HTERT RPE-1 (cell line): ENCODE results near the gene LARP4.
"Not testable (repeated sequence)": the region's sequence is repeated elsewhere in the genome, so short reads cannot be mapped to it uniquely, and the experiment has no call there.

Source experiments
- in situ Hi-C: fragments of 300-500 bp; cut with MboI; formaldehyde crosslinking; loops from 4 replicates; pipeline ENCODE4 v1.14.3; 2020; ENCODE audit warnings: low sequenced_read_pairs

Gene LARP4

DNA sequence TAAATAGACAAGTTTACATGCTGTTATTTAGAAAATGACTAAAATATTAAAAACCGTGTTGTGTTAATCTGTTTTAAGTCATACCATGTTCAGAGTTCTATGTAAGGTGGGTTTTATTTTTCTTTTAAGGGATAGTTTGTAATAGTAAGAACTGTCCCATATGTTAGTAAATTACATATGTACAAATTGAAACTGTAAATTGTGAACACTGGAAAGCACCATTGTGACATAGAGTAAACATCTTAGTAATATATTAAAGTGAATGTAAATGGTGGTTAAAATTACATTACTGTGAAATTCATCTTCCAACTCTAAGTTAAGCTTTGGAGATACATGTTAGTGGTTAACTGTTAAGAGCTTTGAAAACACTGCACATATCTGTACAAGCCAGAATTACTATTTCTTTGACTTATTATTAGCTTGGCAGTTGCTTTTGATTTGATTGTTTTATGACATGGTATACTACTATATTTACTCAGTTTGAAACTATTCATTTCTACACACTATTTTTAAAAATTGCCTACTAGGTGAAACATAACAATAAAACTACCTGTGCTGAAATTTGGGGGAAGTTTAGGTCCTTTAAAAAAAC lies 76.7 kb downstream of the LARP4 start:
- in situ Hi-C loops = no loop called here

DNA sequence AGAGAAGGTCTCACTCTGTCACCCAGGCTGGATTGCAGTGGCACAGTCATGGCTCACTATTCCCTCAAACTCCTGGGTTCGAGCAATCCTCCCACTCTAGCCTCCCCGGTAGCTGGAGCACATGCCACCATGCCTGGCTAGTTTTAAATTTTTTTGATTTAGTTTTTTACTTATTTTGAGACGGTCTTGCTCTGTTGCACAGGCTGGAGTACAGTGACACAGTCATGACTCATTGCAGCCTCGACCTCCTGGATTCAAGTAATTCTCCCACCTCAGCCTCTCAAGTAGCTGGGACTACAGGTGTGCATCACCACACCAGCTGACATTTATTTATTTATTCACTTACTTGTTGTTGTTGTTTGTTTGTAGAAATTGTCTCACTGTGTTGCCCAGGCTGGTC lies 81.9 kb downstream of the LARP4 start:
- in situ Hi-C loops = no loop called here

DNA sequence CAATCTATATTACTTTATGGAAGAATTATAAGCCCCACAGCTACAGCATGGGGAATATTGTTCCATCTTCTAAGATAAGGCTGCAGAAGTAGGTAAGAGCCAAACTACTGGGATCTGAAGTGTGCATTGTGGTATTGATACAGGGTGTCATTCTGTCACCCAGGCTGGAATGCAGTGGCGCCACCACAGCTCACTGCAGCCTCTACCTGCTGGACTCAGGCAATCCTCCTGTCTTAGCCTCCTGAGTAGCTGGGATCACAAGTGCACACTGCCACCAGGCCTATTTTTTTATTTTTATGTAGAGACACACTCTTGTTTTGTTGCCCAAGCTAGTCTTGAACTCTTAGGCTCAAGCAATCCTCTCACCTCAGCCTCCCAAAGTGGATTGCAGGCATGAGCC lies 82.8 kb downstream of the LARP4 start:
- in situ Hi-C loops = no loop called here

DNA sequence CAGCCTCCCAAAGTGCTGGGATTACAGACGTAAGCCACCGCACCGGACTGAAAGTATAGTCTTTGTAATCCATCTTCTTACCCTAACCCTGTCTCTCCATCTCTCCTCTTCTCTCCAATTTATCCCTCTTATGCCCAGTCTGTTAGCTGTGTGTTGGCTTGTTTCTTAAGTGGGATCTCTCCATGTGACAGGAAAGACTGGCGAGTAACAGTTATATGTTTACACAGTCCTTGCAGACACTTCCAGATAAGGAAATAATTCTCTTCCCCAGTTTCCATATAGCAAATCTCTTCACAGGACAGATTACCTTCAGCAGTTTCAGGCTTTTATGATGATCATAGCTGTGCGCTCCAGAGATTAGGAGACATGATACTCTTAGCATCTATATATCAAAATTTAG lies 88.1 kb downstream of the LARP4 start:
- in situ Hi-C loops = no loop called here

DNA sequence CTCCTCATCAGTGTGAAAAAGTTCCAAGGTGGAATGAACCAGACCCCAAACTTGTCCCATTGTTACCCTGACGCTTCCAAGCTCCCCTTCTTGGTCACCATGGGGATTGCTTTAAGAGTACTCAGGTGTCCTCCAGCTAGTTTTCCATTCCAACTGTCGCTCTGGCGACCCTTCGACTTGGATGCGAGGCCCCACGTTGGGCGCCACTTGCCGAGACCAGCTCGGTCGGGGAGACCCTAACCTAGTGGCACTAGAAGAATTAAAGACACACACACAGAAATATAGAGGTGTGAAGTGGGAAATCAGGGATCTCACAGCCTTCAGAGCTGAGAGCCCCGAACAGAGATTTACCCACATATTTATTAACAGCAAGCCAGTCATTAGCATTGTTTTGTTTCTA lies 97.4 kb downstream of the LARP4 start:
- in situ Hi-C loops = not testable (repeated sequence)

DNA sequence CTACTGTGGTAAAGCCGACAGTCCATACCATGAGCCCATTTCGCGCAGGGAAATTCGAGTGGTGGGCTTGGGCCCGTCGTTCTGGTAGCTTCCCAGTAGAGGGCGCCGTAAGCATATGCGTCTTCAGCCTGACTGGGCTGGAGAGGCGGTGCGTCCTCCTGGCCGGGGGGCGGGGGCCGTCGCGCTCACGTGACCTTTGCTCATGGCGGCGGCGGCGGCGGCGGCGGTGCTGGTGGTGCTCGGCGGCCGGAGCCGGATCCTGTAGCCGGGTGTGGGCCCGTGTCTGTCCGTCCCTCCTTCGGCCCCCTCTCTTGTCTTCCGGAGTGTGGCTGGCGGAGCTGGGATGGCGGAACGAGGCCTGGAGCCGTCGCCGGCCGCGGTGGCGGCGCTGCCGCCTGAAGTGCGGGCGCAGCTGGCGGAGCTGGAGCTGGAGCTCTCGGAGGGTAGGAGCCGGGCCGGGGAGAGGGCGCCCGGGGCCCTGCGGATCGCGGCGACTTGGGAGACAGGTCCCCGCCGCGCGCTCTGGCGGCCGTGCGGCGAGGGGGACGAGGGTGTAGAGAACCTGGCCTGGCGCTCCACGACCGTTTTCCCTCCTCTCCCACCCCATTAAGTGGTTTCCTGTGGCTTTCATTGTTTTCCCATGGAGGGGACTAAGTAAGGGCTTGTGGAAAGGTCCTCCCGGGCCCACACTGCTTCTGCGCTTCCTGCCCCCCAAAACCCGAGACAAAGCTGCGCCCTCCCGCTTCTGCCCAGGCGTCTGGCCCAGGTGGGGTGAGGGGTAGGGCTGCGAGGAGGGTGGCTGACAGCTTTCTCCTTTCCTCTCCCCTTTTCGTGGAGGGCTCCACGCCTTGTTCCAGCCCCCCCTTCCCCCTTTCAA lies 104.4 kb downstream of the LARP4 start, which contains the start of gene DIP2B:
Gene DIP2B, plus strand, starts transcription at position 188 of the 877 bp plus-strand sequence. Its CDS starts 156 bp downstream, at position 344.
- in situ Hi-C loops = no loop called here

DNA sequence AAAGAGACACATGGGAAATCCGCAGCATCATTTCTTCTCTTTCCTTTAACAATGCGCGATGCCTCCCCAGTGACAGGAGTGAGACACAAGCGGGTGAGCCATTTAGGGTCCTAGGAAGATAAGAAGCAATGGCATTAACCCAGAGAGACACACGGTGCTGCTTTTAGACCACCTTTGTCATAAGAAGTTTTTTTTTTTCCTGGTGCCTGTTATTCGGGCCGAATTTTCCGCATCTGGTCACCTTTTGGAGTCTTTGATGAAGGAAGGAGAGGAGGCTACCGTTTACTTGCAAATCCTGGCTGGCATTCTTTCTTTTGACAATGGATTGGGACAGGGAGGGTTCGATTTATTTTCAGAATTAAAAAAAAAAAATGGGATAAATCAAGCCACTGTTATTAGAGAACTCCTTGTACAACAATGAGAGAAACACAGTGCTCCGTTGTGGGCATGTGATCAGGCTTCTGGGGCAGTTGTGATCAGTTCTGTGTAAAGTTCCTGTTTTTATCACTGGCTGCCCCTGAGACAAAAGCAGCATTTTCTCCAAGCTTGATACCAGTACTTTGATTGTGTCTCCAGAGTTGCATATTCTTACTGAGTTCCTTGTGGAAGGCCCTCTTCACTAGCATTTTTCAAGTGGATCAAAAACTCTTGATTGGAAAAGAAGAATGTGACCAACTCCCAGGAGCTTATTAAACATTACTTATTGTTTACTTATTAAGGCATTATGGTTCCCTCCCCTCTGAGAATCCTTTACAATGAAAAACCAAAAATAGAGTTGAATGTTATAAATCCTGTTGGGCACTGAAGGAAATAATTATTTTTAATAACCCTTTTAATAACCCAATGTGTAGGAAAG lies 105.2 kb downstream of the LARP4 start:
- in situ Hi-C loops = no loop called here

DNA sequence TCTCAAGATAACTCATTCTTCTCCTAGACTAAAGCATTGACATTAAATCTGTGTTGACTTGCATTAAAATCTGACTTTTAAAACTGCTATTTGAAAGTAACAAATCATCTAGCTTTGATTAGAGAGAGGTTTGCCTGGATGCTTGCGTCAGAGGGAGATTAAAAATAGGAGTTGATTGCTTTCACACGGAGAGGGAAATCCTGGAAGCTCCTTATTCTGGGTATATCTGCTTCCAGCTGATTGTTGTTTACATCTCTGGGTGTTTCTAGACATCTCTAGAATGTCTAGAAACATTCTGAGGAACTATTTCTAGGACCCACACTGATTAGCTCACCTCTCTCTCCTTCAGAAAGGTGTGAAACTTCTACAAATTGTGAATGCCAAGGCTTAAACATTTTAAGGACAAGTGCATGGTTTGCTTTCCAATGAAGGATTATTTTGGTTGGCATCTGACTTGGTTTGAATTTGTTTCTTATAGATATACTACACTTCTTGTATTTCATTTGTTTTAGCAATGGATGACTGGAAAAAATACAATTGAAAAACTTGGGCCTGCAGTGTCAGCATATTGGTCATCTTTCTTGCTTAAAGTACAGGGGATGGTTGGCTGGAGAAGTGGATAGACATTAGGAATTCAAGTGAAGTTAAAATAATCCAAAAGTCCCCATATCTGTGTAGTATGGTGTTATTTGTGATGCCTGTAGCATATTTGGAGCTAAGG lies 106.2 kb downstream of the LARP4 start:
- in situ Hi-C loops = no loop called here

DNA sequence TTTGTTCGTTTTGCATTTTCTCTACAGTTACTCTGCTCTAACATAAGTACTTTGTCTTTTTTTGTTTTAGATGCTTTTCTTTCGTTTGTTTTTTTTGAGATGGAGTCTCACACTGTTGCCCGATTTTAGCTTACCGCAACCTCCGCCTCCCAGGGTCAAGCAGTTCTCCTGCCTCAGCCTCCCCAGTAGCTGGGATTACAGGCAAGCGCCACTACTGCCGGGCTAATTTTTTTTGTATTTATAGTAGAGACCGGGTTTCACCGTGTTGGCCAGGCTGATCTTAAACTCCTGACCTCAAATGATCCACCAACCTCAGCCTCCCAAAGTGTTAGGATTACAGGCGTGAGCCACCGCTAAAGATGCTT lies 106.8 kb downstream of the LARP4 start:
- in situ Hi-C loops = no loop called here

DNA sequence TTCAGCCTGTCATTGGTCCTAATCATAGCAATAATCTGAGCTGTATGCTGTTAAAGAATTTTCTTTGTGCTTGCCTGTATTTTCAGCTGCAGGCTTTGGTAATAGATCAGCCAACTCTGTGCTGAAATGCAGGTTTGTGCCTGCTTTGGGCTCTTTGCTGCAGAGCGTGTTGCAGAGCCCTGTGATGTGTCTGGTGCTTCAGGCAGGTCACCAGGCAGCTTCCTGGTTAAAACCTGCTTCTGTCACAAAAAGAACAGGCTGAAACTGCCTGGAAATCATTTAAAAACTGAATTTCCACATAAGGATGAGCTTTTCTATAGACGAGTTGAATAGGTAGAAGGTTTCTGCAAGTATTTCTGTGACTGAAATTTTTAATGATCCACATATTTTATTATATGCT lies 107.2 kb downstream of the LARP4 start:
- in situ Hi-C loops = no loop called here

DNA sequence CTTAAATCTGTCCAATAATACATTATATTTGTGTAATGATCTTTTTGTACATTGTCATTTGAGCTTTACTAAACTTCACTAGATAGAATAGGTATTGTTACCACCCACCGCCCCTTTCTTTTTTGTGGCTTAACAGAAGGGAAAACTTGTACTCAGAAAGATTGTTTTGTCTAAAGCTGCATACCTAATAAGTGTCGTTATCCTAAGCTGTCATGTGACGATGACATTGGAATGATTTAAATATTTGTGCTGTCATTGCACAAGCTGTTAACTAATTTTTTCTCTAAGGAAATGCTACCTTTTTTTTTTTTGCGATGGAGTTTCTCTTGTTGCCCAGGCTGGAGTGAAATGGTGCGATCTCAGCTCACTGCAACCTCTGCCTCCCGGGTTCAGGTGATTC lies 107.7 kb downstream of the LARP4 start:
- in situ Hi-C loops = no loop called here

DNA sequence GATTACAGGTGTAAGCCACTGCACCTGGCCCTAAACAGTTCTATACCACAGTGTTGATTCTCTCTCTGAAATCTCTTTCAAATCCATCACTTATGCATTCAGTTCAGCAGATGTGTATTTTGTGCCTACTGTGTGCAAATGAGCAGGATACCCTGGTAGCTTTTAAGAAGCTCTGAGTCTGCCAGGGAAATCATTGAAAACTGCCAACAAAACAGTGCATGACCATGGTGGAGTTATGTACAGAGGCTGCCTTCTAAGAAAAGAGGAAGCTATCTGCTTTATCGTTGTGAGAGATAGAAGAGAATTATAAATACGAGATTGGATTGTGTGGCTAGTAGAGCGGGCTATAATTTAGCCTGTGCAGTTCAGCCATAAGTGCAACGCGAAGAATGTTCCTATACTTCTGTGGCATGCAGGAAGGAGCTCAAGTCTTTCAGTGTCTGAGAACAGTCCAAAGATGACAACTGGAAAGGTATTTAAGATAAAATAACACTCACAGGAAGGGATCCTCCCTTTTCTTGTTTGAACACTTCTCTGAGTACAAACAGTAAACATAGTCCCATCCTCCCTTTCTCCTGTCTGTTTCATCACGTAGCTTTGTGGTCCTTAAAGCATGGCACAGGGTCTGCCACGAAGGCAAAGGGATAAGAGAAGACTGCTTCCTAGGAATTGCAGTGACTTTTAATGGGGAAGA lies 108.4 kb downstream of the LARP4 start:
- in situ Hi-C loops = no loop called here

DNA sequence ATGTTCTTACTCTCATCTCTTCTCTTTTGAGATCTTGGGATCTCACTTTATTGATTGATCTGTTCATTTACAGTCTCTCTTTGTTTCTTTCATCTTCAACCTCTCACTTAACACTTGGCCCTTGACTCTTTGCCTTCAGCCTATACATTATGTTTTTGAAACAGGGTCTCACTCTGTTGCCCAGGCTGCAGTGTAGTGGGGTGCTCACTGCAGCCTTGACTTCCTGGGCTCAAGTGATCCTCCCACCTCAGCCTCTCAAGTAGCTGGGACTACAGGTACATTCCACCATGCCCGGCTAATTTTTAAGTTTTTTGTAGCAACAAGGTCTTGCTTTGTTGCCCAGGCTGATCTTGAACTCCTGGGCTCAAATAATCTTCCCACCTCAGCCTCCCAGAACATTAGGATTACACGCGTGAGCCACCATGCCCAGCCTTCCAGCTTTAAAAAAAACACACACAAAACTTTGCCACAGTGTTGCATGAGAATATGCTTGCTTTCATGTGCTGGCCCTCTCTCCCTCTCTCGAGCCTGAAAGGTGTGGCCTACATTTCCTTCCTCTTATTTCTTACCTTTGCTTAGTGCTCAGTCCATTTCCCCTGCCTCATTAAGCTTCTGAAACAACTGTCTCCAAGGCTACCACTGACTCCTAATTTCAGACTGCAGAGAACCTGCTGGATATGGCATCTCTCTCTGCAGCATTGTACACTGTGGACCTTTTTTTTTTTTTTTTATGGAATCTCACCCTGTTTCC lies 114.0 kb downstream of the LARP4 start:
- in situ Hi-C loops = no loop called here

DNA sequence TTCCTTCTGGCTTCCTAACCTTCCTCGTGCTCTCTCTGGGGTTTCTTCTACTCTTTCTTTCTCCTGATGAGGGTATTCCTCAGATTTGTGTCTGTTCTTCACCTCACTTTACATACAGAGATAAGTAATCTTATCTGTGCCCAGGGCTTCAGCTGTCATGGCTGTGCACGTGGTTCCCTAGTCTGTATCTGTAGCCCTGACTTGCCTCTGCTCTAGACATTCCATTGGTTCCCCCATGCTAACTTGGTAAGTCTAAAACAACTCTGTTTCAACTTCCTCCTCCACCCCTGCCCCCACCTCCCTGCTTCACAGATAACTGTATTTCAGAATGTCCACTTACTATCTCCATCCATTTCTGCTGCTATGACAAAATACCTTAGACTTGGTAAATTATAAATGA lies 114.9 kb downstream of the LARP4 start:
- in situ Hi-C loops = no loop called here

DNA sequence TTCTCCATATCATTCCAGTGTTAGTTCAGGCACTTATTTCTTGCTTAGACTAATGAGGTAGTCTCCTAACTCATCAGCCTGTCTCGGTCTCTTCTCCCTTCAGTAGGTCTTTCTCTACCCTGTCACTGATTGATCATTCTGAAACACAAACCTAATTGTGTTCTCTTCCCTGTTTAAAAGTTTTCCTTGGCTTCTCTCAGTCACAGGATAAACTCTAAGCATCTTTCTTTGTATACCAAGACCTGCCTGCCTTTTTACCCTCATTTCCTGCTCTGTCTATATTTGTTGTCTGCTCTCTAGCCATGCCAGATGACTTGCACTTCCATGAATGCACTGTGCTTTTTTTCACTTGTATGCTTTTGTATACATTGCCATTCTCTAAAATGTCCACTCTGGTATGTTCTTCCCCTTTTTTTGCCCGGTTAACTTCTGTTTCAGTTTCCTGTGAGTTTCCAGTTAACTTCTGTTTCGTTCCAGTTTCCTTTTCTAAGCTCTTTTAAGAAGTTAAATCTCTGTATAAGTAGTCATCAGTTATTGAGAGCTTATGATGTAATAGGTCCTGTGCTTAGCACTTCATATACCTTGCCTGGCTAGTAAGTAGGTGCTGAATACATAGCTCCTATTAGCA lies 116.8 kb downstream of the LARP4 start:
- in situ Hi-C loops = no loop called here

DNA sequence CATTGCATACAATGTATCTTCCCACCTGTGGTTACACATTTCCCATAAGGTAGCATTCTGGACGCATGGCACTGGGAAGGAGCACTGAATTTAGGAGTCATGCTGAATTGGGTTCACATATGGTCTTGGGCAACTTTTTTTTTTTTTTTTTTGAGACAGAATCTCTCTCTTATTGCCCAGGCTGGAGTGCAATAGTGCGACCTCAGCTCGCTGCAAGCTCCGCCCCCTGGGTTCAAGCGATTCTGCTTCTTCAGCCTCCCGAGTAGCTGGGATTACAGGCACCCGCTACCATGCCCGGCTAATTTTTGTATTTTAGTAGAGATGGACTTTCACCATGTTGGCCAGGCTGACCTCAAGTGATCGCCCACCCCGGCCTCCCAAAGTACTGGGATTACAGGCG lies 117.4 kb downstream of the LARP4 start:
- in situ Hi-C loops = no loop called here

DNA sequence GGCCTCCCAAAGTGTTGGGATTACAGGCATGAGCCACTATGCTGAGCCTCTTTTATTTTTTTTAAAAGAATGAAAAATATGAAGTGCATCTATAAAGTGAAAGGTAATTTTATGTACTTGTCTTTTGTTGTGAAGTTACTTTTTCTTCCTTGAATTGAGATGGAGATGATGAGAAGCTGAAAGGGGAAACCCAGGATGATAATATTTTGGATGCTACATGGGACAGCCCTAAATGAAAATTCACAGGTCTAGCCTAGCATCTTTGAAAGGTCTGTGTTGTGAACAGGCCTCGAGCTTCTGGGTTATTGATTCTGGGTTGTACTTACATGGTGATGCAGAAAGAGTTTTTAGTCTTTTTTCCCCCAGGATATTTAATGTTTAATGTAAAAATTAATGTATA lies 118.7 kb downstream of the LARP4 start:
- in situ Hi-C loops = no loop called here

DNA sequence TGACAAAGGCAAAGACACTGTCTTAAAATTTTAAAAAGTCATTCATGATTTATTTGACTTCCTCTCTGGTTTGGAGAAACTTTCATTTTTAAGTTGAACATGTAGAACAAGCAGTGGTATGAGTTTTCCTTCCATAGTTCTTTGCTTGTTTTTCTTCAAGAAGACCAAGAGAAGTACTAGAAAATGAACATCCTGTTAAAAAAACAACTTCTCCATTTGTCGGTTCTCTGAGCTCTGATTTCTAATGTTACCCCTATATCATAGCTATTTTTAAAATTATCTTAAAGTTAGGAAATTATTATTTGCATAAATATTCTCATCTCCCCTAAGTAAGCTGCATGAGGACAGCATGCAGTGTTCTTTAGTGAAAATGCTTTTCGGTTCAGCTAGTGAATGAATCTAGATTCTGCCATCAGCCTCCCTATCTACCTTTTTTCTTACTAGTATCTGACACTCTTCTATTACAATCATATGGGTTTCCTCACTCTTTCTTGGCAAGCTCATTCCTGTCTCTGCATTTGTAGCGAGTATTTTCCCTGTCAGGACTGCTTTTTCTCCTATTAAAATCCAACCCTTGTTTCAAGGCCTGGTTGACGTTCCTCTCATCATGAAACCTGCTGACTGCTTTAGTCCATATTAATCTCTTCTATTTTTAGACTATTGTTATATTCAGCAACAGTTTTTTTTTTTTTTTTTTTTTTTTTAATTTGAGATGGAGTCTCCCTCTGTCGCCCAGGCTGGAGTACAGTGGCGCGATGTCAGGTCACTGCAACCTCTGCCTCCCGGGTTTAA lies 119.9 kb downstream of the LARP4 start:
- in situ Hi-C loops = no loop called here
